Activated CD4-positive, alpha-beta T cell treated with anti-CD3 and anti-CD28 coated beads for 4 hours (primary cell): ENCODE data around the gene FBXO38.

Source experiments
- DNase-seq, 2 donors: peaks; one replicate each; pipeline ENCODE4 v3.0.0-alpha.2; 2020

FBXO38 gene

DNA sequence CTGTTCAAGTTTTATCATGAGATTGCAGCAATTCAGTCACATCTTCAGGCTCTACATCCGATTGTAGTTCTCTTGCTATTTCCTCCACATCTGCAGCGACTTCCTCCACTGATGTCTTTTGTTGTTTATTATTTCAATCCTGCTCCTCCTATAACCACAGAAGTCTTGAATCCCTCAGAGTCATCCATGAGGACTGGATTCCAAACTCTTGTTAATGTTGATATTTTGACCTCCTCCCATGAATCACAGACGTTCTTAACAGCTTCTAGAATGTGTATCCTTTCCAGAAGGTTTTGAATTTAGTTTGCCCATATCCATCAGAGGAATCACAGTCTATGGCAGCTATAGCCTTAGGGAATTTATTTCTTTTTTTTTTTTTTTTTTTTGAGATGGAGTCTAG, 3.6 kb downstream of the FBXO38 start:
- no peak for DNase-seq

DNA sequence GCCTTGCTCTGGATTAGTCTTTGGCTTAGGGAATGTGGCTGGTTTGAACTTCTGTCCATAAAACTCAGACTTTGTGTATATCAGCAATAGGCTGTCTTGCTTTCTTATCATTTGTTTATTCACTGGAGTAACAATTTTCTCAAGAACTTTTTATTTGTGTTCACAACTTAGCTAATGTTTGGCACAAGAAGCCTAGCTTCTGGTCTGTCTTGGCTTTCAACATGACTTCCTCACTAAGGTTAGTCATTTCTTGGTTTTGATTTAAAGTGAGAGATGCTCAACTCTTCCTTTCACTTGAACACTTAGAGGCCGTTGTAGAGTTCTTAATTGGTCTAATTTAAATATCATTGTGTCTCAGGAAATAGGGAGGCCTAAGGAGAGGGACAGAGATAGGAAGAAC, 4.9 kb downstream of the FBXO38 start:
- DNase-seq, result no peak

DNA sequence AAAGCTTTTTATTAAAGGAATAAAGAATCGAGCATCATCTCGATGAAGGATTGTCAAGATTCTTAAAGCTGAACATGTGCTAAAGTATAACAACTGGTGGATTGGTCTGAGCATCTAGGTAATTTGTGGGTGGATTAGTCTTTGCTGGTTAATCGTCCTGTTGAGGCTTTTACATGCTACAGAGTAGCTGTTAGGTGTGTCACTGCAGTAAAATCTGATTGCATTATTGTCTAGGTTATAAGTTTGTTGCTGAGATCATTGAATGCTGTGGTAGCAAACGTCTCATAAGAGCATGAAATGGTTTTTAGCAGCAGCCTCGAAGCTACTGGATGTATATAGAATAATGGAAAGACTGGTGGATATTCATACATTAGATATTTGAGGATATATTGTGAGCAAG, 7.2 kb downstream of the FBXO38 start:
- DNase-seq, result no peak

DNA sequence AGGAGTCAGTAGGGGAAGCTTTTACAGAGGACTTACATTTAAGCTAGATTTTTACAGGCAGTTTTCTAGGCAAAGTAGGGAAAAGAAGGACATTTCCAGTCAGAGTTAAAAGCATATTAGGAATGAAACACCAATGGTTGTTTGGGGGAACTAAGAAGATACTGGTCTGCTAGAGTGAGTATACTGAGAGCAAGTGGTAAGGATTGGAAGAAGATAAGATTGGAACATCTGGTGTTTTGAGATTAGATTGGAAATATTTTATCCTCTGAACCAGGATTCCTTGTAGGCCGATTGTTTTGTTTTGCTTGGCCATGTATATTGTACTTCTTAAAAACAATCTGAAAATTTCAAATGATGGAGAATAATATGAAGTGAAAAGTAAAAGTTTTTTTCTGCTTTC, 7.7 kb downstream of the FBXO38 start:
- no peak for DNase-seq

DNA sequence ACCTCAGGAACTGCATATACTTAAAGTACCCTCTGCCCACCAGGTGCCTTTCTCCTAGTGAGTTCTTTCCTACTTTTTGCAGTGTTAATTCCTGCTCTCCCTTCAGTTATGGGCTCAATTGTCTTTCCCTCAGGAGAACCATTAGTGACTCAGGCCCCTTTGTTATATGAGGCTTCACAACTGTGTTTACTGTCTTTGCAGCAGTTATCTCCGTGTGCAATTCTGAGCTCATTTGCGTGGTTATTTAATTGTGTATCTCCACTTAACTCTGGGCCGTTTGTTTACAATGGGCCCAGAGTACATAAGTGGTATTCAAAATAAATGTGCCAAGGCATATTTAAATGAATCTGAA, 9.6 kb downstream of the FBXO38 start:
- DNase-seq, result no peak

DNA sequence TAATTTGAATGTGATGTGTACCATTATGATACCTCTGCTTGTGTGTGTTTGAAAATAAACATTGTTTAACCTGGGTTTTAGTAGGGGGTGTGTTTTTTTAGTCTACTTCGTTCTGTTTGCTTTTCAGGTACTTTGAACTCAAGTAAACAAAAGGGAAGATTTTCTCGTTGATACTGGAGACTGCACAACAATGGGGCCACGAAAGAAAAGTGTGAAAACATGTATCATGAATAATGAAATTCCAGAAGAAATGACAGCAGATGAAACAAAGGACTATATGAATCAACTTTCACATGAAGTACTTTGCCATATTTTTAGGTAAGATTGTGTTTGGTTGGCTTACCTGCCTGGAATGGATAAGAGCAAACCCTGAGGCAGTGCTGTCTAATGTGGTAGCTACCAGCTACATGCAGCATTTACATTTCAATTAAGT, 10.8 kb downstream of the FBXO38 start:
- DNase-seq, result no peak

DNA sequence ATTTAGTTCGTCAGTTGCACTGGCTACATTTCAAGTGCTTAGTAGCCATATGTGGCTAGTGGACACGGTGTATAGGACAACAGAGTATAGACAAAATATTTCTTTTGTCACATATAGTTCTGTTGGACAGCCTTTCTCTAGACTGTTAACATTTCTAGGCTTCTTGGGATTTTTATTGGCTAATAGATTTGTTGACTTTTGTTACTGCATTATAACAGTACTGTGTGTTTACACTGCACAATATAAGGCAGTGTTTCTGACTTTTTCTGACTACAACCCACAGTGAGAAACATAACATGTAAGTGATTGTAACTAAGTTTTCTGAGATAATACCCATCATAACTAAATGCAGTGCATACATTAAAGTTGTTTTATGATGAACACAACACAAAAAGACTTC, 11.3 kb downstream of the FBXO38 start:
- DNase-seq, result no peak

DNA sequence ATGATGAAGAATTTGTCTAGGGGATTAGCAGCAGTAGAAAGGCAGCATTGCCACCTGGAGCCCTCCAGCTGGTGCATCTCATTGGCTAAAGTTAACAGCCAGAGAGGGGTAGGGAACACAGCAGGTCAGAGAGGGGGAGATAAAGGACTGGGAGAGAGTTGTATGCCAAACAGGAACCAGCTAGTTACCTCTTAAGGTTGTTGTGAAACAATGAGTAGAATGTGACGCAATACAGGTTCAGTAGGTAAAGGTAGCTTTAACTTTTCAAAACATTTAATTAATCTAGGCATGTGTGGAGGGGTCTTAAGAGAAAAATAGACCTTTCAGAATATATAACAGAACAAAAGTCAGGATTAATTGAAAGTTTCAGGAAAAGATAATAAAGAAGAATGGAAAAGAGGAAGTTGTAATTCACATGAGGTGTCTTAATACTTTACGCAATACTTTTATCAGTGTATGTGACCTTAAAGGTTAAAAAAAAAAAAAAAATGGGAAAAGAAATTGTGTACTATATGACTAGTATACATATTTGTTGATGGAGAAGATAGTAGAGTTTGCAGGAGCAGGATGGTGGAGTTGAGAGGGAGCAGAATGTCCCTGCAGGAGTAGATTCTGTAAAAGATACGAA, 14.3 kb downstream of the FBXO38 start:
- DNase-seq, result no peak

DNA sequence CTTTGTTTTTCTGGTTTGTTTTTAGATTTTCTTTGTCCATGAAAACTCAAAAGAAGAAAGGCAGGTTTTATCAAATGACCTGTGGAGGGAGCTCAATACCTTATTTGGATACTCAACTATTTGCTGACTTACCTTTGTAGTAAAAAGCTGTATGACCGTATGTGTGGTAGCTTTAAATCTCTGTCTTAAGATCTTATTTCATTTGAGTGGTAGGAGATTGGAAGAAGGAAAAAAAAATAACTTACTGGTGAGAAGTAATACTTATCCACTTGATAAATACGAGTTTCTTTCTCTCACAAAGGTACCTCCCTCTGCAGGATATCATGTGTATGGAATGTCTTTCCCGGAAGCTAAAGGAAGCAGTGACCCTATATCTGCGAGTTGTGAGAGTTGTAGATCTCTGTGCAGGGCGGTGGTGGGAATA, 15.0 kb downstream of the FBXO38 start:
- no peak for DNase-seq

DNA sequence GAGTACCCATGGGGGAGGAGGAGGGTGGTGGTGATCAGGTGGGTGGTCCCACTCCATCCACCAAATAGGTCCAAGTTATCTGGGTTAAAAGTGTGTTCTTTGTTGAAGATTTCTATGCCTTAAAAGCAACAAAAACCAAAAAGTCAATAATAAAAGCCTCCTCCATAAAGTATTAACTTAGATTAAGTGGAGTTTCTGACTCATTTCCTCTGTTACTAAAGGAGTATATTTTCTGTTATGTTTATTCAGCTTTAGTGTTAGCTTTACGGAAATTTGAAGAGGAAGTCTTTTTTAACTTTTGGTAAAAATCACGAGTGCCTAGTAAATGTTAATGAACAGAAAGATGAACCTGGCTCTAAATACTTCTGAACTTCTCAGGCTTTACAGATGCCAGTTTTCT, 17.8 kb downstream of the FBXO38 start:
- no peak for DNase-seq

DNA sequence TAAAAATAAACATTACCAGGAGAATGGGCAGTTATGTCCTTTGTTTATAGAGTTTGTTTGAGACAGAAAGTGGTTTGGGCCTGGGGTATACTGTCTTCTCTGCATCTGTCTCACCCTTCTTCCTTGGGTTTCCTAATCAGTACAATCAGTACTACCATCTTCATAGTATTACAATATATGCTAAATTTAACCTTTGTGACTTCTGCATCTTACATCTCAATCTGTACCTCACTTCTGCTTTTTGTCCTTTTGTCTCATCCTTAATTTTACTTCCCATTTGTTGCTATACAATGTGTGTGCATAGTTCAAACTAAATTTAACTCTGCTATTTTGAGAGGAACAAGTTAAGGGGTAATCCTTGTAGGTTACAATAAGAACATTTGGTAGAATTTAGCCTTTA, 19.6 kb downstream of the FBXO38 start:
- DNase-seq, result no peak

DNA sequence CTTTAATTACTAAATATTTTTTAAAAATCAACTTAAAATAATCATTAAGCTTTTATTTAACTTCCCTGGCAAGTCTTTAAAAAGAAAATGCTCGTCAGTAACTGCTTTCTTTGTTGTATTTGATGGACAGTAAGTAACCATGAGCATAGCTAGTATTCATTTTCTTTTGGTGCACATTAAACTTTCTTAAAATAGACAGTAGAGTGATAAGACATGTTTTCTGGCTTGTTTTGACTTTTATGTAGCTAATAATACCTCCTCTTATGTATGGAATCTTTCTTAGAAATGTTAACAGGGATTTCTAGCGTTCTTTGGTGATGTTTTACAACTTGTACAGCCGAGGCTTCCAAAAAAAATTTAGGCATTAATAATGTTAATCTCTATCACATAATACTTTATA, 22.6 kb downstream of the FBXO38 start:
- no peak for DNase-seq

DNA sequence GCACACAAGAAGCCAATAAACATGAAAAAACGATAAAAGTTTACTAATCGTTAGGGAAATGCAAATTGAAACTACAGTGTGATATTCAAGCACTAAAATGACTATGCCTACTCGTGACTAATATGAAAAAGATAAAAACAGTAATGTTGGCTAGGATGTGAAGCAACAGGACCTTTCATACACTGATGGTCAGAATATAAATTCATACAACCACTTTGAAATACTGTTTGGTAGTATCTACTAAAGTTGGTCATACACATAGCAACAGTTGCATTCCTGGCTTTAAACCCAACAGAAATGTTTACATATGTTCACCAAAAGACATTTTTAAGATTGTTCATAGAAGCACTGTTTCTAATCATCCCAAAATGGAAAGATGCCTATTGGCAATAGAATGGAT, 24.3 kb downstream of the FBXO38 start:
- DNase-seq, result no peak

DNA sequence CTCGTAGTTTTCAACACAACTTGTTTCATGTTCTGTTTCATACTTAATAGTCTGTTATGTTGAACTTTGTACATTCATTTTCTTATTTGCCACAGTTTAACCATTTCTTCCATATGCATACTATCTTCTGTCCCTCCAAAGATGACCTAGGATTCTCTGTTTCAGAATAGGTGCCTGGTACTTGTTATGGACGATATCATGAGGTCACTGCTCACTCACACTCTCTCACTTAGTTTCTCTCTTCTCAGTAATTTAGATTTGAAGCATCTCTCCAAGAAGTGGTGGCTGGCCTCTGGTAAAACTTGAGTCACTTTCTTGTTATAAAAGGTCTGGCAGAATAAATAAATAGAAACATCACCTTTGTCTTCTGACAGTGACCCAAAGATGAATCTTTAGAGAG, 28.4 kb downstream of the FBXO38 start:
- no peak for DNase-seq

DNA sequence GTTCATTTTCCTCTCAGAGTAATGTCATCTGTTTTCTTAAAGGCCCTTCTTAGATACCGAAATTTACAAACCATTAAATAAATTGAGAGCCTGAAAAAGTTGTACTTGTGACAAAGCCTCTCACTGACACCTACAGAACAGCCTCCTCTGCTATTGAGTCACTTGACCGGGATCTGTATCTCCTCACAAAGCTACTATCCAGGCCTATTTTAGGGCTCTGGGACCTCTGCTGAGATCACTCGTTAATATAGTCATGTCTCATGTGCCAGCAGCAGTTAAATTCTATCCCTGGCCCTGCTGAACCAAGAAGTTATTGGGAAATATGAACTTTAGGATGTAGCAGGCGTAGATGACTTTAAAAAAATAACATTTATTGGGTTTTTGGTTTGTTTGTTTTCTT, 31.1 kb downstream of the FBXO38 start:
- DNase-seq, result no peak

DNA sequence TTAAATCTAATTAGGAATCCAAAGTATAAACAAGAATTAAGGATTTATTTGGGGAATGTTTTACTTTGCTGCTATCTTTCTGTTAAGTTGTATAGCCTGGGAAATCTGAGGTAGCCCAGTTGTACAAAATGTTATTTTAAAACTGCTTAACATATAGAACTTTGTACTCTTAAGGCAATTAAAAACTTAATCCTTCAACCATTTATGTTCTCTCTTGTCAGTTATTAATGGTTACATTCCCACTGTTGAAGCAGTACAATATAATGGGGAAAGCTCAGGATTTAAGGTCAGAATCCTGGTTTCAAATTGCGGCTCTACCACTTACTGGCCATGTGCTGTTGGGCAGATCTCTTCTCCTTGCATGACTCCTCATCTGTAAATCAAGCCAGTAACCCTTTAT, 32.7 kb downstream of the FBXO38 start:
- no peak for DNase-seq

DNA sequence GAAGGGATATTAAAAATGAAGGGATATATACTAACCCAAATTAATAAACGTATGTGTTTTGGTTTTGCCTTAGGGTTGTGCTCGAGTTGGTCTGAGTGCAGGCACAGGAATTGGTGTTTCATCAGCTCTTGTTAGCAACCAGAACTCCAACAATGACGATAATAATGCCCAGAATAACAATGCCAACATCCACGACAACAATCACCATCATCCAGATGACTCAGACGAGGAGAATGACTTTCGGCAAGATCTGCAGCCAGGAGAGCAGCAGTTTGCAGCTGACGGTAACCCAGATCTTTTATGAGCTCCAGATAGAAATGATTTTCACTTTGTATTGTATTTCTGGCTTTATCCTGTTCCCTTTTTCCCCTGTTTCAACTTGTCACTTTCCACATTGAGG, 33.2 kb downstream of the FBXO38 start:
- DNase-seq, result no peak

DNA sequence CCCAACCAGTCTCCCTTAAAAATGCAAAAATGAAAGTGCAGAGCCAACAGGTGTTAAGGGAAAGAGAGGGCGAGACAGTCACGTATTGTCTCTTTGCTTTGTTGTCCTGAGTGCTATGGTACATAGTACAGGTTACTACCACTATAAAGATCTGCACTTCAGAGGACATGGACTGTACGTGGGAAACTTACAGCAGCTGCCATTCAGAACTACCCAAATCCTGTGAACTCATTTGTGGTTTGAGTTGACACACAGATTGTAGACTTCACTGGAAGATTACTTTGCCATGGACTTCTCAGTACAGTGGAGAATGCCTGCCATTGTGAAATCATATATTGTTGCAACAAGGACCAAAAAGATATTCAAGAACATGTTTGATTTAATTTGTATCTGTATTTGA, 34.8 kb downstream of the FBXO38 start:
- DNase-seq, result no peak

DNA sequence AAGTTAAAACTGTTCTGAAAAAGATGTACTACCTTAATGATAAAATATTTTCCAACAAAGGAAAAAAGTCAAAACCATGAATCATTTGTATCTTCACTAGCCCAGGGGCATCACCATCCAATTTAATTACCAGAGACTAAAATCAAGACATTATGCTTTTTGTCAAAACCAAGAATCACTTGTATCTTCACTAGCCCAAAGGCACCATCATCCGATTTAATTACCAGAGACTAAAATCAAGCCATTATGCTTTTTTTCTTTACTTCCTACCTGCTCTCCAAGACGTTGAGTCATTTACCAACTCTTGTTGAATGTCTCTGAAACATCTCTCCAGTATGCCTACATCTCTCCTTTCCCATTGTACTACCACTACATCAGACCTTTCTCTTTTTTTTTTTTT, 37.9 kb downstream of the FBXO38 start:
- DNase-seq, result no peak

DNA sequence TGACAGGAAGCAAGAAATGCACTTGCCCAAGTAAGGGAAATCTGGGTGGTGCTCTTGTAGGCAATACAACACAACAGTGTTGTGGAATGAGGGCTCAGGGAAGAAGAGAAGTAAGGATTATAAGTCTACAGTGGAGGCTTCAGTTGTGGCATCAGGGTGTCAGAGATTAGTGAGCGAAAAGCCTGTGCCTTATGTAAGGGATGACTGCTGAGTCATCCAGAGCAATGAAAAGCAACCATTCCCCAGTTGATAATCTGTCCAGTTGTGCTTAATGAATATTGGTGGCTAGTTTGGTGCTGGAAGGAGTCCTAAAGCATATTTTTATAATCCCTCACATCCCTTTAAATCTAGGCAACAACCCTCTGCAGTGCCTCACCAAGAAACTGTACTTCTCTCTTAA, 42.0 kb downstream of the FBXO38 start:
- DNase-seq, result no peak

DNA sequence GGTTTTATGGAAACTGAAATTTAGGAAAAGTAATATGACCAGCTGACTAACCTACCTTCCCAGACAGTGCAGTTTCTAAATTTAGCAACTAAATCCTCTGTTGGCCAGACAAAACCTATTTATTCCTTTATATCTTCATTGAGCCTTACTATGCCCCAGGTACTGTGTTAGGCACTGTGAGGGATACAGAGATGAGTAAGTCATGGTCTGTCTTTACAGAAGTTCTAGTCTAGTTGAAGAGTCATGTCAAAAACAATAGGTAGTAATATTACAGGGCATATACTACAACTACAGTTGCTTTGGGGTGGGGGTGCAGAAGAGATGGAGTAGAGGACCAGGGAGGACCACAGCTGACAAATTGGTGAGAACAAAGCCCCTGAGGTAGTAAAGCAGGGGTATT, 42.8 kb downstream of the FBXO38 start:
- no peak for DNase-seq

DNA sequence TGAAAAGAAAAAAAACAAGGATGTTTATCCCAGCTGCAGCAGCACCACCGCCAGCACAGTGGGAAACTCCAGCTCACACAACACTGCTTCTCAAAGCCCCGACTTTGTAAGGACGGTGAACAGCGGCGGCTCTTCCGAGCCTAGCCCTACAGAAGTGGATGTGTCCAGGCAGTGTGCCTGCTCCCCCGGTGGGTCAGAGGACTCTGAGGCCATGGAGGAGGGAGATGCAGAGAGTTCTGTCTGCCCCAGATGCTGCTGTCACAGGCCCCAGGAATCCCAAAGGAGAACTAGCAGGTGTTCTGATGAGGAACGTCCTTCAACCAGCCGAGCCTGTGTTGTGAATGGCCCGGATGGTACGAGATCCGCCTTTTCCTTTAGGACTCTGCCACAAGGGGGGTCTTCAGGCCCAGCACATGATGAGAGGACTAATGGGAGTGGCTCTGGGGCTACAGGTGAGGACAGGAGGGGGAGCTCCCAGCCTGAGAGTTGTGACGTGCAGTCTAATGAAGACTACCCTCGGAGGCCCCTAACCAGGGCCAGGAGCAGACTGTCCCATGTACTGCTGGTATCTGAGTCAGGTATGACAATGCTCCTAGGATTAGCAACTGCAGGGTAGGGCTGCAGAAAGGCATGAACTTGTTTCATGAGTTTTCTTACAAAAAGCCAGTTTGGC, 43.7 kb downstream of the FBXO38 start:
- DNase-seq, result no peak

DNA sequence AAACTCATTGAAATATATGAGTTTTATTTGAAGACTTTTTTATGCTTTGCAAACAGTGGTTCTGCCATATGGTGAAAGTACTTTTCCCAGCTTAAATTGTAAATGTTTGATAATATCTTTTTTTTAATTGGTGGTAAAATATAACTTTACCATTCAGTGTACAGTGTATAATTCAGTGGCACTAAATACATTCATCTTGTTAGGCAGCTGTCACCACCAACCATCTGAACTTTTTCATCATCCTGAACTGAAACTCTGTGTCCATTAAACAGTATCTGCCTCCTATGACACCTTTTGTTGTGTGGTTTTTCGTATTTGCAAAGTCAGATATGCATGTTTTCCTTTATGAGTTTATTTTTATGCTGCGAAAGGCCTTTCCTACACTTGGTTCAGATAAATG, 45.1 kb downstream of the FBXO38 start:
- no peak for DNase-seq

DNA sequence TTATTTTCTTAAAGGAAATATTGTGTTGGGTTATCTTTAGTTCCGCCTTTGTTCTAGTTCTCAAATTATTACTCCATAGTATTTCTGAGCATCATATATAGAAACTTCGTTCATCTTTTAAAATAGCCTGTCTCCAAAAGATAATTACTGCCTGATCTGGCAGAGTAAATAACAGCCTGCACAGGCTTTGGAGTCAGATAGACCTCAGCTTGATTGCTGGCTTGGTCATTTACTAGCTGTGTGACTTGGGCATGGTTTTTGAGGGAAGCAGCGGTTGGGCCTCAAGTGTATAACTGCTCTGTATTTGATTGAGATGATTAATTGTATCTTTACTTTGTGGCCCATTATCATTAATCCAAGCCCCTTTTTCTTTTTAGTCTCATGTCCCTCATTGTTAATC, 50.1 kb downstream of the FBXO38 start:
- no peak for DNase-seq

DNA sequence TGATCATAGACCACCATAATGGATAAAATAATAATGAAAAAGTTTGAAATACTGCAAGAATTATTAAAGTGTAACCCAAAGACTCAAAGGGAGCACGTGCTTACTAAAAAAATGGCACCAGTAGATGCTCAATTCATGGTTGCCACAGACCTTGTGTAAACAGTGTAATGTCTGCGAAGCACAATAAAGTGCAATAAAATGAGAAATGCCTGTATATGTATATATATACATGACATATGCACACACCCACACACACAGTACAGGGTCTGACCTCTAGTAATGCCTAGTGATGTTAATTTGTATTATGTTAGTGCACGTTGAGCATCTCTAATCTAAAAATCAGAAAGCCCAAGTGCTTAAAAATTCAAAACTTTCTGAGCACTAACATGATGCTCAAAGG, 52.3 kb downstream of the FBXO38 start:
- DNase-seq, result no peak
